HUDEP-2 (cell line): ENCODE measurements around the gene CSH1.
"Not testable (repeated sequence)": the region's sequence is repeated elsewhere in the genome, so short reads cannot be mapped to it uniquely, and the experiment has no call there.

ENCODE experiments used
- DNase-seq, 76 experiments: peaks; one replicate each; lab custom pipeline; 2025; ENCODE audit not compliant: unreplicated experiment in 76 of 76; lab: John Stamatoyannopoulos, UW

The CSH1 gene

DNA sequence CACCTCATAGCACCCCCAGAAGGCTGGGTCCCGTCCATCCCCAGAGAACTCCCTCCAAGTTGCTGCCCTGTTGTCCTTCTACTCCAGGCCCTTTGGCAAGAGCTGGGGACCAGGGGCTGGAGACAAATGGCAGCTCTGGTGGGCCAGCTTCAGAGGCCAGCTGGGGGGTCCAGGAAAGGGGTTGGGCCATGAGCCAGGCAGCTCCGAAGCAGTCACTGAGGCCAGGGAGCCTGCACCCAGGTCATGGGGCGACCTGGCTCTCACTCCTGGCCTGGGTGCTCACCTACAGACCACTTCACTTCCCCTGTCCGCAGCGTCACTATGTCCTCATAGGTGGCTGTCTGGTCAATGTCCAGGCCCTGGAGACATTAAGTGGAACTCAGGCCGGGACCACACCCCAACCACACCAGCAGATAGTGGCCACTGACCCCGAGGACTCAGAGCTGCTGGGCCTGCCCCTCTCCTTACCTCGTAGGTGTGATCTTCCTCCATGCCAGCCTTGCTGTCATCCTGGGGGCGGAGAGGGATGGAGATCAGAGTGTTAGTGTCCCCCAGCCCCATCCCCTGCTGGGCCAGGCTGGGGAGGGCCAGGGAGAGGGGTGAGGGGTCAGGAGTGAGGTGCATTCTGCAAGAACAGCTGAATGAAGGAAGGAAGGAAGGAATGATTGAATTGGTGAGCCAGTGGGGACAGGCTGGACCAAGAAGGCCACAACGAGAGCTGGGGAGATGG is 32.8 kb upstream of the CSH1 start:
- no peak for DNase-seq

DNA sequence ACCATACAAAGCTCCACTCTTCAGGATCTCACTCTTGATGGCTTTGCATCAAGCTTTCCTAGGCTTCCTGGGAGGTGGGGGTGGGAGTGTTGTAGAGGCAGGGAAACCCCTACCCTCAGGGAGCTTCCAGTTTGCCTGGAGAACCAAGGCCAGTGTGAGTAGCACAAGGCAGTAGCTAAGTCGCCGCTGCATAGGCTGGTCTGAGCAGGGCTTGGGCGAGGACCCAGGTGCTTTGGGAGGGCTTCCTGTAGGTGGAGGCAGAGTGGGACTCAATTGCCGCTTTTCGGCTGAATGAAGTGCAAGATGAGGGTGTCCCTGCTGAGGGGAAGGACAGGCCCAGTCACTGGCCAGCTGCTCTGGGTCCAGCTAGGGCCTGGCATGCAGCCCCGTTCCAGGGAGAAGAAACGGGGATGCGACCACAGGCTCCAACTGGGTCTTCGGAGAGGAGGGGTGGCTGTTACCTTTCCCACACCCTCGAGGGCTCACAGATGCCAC is 31.8 kb upstream of the CSH1 start:
- no peak for DNase-seq

DNA sequence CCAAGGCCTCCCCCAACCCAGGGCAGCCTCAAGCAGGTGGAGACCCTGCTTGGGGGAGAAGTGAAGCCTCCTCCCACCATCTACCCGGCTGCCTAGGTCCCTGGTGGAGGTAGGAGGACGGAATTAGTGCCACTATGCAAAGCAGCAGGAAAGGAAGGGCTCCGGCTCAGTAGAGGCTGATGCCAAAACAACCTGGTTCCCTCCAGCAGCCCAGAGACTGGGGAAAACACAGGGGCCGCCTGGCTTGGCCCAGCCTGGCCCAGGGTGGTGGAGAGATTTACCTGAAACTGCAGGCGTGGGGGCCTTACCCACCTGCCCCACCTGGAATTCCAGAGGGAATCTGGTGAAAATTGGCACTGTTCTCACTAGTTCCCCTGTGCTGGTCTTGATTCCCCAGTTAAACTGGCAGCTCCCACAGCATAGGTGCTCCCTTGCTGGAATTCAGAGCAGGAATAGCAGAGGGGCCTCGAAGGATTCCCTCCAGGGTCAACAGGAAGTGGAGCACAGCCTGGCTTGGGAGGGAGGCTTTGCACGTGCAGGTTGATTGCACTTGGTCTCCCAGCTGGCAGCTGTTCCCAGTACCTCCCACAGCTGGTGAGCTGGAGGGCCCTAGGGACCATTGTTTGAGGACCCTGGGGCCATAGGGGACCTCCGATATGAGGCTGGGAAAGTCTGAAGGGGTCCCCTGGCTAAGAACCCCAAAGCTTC is 31.2 kb upstream of the CSH1 start:
- no peak for DNase-seq

DNA sequence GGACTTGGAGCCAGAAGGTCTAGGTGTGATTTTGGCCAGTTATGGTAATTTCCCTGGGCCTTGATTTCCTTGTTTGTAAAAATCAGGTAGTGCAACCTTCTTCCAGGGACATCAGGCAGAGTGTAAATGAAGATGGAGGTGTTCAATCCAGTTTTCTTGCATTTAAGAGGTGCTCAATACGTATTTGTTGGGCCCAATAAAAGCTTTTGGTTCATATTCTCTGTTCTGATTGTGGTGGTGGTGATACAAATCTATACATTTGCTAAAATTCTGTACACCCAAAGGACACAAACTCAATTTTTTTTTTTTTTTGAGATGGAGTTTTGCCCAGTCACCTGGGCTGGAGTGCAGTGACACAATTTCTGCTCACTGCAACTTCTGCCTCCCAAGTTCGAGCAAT is 29.8 kb upstream of the CSH1 start:
- no peak for DNase-seq

DNA sequence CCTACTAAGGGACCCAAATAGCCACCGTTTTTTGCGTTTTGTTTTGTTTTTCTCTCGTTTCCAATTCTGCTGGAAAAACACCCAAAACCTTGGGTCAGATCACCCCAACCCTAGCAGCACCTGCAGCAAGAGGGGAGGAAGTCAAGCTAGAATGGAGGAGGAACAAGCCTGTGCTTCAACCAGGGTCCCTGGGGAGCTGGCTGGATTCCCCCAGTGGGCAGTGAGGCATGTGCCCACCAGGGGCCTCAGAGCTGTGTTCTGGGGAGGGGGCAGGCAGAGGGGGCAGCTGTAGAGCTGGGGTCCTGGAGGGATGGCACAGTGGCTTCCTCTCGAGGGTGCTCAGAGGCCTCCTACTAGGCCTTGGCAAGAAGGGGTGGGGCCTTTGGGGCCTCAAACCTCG is 29.2 kb upstream of the CSH1 start:
- no peak for DNase-seq

DNA sequence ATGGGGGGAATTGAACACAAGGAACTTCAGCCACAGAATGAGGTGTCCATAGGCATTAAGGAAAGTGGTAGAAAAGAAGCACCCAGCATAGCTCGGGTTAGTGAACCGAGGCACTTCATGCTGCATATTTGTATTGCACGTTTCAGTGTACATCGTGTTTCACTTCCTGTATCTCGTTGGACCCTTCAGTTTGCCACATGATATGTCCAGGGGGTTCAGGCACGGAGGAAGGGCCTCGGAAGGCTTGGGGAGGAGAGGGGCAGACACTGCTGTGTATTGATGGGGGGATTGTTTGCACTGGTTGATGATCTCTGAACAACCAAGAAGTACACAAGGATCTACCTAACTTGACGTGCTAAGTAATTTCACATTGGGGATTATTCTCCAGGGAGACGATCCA is 26.0 kb upstream of the CSH1 start:
- not testable (repeated sequence) for DNase-seq

DNA sequence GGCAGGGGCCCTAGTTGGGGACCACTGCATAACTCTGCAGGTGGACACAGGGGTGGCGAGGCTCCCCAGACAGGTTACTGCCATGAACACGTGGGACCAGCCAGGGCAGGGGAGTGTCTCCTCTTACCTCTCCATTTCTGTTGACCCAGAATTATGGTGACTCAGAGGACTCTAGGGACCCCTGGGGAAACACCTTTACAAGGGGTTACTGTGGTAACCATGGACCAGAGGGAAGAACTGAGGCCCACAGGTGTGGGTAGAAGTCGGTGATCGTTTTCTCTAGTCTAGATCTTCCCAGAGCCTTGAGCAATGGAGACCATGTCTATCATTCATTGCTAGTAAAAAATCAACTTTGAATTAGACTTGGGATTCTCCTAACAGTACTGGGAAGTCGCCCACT is 24.4 kb upstream of the CSH1 start:
- not testable (repeated sequence) for DNase-seq

DNA sequence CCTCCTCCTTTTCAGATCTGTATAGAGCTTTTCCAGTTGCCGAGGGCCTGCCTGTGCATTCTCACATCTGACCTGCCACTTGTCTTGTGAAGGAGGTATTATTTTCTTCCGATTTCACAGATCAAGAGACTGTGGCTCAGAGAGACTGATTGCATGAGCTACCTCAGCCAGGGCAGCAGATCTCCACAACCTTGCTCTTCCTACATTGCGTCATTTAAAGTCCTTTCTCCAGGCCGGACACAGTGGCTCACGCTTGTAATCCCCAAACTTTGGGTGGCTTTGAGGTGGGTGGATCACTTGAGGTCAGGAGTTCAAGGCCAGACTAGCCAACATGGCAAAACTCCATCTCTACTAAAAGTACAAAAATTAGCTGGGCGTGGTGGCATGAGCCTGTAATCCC is 23.7 kb upstream of the CSH1 start:
- not testable (repeated sequence) for DNase-seq

DNA sequence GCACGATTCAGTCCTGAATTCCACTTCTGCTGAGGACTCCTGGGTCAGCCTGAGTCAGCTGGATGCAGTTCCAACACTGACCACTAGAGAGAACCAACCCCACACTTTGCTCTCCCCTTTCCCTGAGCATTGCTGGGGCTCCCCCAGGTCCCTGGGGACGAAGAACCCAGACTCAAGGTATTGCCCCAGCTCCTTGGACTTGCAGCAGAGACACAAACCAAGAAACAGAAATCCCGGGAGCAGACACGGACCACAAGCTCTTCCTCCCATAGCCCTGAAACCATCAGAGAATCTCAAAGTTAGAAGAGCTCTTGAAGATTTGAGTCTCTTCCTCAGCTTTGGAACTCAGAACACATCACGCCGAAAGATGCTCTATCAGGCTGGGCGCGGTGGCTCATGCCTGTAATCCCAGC is 22.9 kb upstream of the CSH1 start:
- DNase-seq = peak in 54 of 76 experiments; percentile 1 to 69 (median 30)

DNA sequence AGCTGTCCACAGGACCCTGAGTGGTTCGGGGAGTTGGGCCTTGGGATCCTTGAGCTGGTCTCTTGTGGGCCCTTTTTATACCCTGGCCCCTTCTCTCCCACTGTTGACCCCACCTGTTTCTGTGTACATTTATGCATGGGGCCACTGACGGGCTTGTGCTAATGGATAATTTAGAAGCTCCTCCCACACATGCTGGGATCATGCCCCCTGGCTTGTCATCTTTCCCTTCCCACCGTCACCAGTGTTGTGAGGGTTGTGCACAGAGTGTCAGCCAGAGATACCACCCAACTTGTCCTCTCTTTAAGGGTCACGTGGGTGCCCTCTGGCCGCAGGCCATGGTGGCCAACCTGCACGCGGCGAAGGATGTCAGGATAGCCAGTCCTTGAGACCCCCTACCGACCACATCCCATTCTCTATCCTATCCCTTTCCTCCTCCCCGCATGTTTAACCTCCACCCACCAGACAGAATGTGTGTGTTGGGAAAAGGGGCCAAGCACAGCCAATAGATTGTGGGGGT is 22.5 kb upstream of the CSH1 start, which contains the start of gene GH1:
Gene GH1 (minus strand): TSS at position 51 of the 517 bp plus-strand sequence. CDS start 63 bp downstream, outside the sequence.
- not testable (repeated sequence) for DNase-seq

DNA sequence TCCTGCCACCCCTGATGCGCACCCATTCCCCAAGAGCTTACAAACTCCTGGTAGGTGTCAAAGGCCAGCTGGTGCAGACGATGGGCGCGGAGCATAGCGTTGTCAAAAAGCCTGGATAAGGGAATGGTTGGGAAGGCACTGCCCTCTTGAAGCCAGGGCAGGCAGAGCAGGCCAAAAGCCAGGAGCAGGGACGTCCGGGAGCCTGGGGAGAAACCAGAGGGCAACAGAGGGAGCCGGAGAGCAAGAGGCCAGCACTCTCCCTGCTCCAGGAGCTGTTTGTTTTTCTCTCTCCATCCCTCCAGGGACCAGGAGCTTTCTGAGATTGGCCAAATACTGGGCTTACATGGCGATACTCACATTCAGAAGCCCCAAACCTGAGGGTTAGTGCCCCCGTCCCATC is 21.9 kb upstream of the CSH1 start:
- DNase-seq = no peak

DNA sequence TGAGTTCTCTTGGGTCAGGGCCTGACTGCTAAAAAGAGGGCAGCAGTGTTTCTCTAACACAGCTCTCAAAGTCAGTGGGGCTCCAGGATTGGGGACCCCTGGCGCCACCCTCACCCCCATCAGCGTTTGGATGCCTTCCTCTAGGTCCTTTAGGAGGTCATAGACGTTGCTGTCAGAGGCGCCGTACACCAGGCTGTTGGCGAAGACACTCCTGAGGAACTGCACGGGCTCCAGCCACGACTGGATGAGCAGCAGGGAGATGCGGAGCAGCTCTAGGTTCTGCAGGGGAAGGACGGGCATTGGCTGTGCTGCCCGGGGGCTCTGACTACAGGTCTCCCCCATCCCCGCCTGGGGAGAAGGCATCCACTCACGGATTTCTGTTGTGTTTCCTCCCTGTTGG is 21.3 kb upstream of the CSH1 start:
- no peak for DNase-seq

DNA sequence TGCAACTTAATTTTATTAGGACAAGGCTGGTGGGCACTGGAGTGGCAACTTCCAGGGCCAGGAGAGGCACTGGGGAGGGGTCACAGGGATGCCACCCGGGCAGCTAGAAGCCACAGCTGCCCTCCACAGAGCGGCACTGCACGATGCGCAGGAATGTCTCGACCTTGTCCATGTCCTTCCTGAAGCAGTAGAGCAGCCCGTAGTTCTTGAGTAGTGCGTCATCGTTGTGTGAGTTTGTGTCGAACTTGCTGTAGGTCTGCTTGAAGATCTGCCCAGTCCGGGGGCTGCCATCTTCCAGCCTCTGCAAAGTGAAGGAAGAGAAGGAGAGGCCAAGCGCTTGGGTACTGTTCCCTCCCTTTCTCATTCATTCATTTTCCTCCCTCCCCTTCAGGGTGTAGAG is 20.8 kb upstream of the CSH1 start:
- DNase-seq = not testable (repeated sequence)

DNA sequence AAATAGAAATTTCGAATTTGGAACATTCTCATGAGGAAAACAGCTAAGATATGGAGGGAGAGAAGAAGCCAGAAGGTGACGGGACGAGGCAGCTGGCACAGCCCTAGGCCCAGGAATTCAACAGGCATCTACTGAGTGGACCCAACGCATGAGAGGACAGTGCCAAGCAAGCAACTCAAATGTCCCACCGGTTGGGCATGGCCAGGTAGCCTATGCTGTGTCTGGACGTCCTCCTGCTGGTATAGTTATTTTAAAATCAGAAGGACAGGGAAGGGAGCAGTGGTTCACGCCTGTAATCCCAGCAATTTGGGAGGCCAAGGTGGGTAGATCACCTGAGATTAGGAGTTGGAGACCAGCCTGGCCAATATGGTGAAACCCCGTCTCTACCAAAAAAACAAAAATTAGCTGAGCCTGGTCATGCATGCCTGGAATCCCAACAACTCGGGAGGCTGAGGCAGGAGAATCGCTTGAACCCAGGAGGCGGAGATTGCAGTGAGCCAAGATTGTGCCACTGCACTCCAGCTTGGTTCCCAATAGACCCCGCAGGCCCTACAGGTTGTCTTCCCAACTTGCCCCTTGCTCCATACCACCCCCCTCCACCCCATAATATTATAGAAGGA is 20.3 kb upstream of the CSH1 start:
- no peak for DNase-seq

DNA sequence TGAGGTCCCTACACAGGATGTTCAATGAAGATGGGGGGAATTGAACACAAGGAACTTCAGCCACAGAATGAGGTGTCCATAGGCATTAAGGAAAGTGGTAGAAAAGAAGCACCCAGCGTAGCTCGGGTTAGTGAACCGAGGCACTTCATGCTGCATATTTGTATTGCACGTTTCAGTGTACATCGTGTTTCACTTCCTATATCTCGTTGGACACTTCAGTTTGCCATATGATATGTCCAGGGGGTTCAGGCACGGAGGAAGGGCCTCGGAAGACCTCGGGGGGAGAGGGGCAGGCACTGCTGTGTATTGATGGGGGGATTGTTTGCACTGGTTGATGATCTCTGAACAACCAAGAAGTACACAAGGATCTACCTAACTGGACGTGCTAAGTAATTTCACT is 19.4 kb upstream of the CSH1 start:
- not testable (repeated sequence) for DNase-seq

DNA sequence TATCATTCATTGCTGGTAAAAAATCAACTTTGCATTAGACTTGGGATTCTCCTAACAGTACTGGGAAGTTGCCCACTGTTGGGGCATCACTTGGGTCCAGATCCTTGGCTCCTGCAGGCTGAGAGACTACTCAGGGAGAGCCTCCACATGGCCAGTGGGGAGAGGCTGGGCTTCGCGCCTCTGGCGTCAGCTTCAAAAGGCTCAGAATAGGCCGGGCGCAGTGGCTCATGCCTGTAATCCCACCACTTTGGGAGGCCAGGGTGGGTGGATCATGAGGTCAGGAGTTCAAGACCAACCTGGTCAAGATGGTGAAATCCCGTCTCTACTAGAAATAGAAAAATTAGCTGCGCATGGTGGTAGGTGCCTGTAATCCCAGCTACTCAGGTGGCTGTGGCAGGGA is 18.1 kb upstream of the CSH1 start:
- DNase-seq = no peak

DNA sequence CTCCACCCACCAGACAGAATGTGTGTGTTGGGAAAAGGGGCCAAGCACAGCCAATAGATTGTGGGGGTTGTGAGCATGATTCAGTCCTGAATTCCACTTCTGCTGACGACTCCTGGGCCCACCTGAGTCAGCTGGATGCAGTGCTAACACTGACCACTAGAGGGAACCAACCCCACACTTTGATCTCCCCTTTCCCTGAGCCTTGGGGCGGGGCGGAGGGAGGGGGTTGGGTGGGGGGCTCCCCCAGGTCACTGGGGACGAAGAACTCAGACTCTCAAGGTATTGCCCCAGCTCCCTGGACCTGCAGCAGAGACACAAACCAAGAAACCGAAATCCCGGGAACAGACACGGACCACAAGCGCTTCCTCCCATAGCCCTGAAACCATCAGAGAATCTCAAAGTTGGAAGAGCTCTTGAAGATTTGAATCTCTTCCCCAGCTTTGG is 15.3 kb upstream of the CSH1 start:
- DNase-seq = peak in 31 of 76 experiments; percentile 1 to 55 (median 17)

DNA sequence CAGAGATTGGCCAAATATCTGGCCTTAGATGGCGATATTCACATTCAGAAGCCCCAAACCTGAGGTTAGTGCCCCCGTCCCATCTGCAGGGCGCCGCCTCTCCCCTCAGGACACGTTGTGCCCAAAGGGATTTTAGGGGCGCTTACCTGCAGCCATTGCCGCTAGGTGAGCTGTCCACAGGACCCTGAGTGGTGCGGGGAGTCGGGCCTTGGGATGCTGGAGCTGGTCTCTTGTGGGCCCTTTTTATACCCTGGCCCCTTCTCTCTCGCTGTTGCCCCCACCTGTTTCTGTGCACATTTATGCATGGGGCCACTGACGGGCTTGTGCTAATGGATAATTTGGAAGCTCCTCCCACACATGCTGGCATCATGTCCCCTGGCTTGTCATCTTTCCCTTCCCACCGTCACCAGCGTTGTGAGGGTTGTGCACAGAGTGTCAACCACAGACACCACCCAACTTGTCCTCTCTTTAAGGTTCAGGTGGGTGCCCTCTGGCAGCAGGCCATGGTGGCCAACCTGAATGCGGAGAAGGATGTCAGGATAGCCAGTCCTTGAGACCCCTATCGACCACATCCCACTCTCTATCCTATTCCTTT is 14.8 kb upstream of the CSH1 start, which contains the start of gene CSHL1:
Gene CSHL1 (minus strand): TSS at position 218 of the 595 bp plus-strand sequence. CDS start 62 bp downstream, at position 156.
- no peak for DNase-seq

DNA sequence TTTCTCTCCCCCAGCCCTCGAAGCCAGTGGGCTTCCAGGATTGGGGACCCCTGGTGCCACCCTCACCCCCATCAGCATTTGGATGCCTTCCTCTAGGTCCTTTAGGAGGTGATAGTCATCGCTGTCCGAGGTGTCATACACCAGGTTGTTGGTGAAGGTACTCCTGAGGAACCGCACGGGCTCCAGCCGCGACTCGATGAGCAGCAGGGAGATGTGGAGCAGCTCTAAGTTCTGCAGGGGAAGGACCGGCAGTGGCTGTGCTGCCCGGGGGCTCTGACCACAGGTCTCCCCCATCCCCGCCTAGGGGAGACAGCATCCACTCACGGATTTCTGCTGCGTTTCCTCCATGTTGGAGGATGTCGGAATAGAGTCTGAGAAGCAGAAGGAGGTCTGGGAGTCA is 13.7 kb upstream of the CSH1 start:
- DNase-seq = no peak

DNA sequence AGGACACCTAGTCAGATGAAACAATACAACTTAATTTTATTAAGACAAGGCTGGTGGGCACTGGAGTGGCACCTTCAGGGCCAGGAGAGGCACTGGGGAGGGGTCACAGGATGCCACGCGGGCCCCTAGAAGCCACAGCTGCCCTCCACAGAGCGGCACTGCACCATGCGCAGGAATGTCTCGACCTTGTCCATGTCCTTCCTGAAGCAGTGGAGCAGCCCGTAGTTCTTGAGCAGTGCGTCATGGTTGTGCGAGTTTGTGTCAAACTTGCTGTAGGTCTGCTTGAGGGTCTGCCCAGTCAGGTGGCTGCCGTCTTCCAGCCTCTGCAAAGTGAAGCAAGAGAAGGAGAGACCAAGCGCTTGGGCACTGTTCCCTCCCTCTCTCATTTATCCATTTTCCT is 13.2 kb upstream of the CSH1 start:
- DNase-seq = not testable (repeated sequence)
